Putamen (tissue), 1 donor: Measurements from ENCODE around the gene ZNF322.

Experiments
- DNase-seq: peaks from one replicate; pipeline ENCODE4 v3.0.0-alpha.2; 2016; ENCODE audit warnings: low spot score

ZNF322 gene

GRCh38 chr6:26613689-26614683, 45.6 kb downstream of the ZNF322 start:
- DNase-seq = no peak

DNA sequence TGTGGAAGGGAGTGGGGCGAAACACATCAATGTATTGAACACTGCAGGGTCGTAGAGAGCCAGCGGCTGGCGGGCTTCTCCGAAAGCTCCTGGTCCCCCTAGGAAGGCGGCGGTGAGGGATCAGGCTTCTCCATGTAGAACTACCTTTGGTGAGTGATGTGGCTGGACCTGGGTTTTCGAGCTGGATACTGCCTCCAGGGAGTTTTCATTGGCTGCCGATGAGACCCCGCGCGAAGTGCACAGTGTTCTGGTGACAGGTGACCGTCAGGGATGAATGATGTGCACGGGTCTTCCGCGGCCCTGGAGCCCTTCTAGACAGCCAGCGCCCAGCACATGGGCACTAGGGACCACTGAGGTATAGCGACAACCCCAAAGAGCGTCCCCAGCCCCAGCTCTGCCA, 46.3 kb downstream of the ZNF322 start:
- no peak for DNase-seq

DNA sequence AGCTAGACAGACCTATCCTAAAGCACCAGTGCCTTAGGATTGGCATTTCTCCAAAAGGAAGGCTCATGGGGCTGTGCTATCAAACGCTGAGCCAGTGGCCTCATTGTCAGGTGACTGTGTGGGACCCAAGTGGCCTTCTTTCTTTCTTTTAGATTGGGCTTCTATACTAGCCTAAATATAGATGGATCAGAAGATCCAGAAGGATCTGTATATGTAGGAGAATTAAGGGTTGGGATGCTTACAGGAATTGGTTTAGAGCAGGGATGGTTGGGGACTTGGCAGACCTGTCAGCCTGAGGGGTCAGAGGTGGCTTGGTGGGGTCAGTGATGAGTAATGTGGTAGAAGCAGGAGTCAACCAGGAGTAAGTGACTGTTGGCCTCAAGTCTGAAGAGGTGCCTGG, 47.9 kb downstream of the ZNF322 start:
- DNase-seq = no peak

- DNase-seq = no peak
Measured at GRCh38 chr6:26609463-26609862, 50.1 kb downstream of the ZNF322 start.

- peak; percentile 33 for DNase-seq
Measured at GRCh38 chr6:26607434-26608230, 51.9 kb downstream of the ZNF322 start.

DNA sequence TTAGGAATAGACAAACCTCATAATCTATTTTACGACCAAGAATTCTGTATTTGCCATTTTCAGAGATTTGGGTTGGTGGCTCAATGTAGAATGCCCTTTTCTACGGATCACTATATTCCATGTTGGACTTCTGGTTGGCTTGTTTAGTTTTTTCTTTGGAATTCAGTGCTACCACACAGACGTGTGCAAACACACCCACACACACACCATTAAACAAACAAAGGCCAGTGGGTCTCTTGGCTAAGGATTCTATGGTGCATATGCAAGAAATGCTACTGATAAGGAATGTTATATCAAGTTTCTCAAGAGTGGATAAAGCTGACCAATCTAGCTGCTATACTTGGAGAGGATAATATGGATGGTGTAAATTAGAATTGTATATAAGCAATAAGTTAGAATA, 54.7 kb downstream of the ZNF322 start:
- no peak for DNase-seq

DNA sequence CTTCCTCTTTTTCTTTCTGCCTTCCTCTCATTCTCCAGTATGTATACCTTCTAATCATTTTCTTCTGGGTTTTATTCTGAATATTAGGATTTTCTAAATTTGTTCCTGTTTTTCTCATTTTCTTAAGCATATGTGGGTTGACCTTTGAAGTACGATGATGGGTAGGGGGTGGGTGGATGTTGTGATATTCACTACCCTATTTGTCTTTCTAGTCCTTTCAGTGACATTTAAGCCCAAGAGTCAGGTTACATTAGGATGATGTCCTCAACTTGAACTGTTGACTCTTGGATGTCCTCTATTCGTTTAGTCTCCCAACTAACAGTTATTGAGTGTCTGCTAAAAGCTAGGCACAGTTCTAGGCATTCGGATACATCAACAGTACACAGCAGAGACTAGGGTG, 55.5 kb downstream of the ZNF322 start:
- DNase-seq = no peak

GRCh38 chr6:26602262-26602661, 57.3 kb downstream of the ZNF322 start:
- no peak for DNase-seq

DNA sequence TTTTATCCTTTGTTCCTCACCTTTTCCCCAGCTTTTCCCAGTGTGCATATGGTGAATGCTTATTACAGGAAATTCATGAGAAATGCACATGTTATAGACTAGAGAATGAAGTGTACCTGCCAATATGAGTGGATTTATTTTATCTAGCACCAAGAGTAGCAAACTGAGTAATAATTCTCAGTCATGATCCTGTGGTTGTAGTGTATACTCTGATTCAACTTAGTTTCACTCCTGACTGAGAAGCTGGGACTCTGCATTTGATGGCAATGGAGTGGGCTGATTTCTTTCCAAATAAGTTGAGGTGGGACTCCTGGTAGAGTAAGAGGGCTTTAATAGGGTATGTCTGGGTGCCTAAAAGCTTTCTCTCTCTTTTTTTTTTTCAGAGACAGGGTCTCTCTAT, 58.8 kb downstream of the ZNF322 start:
- no peak for DNase-seq

DNA sequence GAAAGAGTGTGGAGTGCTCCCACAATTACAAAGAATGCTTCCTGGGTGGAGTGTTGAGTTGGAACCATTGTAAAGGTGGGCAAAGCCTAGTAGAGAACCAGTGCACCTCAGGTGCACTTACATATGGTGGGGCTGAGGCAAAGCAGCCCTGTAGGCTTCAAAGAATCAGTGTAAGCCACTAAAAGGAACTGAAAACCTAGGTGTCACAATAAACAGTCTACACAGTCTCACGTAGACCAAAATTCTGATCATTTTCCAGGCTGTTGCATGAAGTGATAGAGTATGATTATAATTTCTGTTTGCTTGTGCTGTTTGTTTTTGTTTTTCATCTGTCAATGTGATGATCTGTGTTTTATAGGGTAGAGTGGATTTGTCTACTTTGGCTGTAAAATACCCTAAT, 60.0 kb downstream of the ZNF322 start:
- no peak for DNase-seq

- no peak for DNase-seq
Measured at GRCh38 chr6:26599134-26599533, 60.4 kb downstream of the ZNF322 start.

GRCh38 chr6:26598267-26598666, 61.3 kb downstream of the ZNF322 start:
- no peak for DNase-seq

- no peak for DNase-seq
Measured at GRCh38 chr6:26597821-26598220, 61.7 kb downstream of the ZNF322 start.

- no peak for DNase-seq
Measured at GRCh38 chr6:26597389-26597766, 62.2 kb downstream of the ZNF322 start.

DNA sequence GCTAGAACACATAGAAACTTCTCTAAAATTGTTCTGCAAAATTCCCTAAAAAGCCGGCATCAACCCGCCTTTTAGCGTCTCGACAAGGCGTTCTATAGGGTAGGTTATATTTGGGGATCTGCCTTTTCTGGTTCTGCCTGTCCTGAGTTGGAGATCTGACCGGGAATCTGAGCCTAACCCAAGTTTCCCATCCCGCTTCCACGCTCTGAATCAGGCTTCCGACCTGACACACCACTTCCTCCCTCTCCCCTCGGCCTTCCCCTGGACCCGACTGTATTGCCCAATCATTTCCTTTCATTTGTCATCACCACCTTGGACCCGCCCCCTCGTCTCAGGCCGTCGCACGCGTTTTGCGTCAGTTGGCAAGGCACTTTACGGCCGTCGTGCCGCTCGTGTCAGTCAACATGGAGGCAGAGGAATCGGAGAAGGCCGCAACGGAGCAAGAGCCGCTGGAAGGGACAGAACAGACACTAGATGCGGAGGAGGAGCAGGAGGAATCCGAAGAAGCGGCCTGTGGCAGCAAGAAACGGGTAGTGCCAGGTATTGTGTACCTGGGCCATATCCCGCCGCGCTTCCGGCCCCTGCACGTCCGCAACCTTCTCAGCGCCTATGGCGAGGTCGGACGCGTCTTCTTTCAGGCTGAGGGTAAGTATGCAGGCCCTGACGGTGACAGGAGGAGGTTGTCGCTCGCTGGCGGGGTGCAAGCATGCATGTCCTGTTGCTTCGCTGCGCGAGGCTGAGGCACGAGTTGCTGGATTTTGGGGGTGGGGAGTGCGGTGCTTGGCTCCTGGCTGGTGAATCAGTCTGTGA, 62.8 kb downstream of the ZNF322 start, which contains the start of gene ABT1:
Gene ABT1, plus strand, starts transcription at position 375 of the 810 bp plus-strand sequence. Its CDS starts 30 bp downstream, at position 405.
- DNase-seq = peak; percentile 98

GRCh38 chr6:26595669-26596269, 63.8 kb downstream of the ZNF322 start:
- peak; percentile 87 for DNase-seq

DNA sequence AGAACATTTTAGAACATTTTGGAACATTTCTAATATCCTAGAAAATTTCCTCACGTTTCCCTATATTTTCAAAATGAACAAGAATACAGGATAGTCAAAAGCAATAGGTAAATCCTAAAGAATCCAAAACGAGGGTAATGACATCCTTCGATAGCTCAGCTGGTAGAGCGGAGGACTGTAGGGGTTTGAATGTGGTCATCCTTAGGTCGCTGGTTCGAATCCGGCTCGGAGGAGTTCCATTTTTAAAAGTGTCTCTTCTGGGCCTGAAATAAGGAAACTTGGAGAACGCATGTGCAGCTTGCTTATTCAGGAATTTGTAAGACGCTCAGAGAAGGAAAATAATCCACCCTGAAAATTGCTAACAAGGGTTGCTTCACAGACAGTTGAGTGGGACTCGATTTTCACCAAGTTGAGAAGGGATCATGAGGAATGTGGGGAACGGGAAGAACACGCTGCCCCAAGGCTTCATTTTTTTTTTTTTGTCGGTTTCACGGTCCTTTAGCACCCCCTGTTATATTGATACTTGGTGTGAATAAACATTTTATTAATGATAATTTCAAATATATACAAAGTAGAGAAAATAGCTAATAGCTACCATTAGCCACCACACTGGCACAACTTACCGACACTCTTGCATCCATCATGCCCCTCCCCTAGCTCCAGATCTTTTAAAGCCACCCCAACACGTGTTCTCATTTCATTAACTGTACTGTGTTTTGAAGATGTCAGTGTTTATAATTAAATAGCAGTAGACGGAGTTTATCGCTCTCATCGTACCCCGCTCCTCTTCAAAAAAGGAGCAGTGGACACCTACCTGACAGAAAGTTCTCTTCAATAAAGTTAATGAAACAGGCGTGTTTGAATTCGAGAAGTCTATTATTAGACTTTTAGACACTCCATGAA, 64.6 kb downstream of the ZNF322 start:
- DNase-seq = peak; percentile 28

DNA sequence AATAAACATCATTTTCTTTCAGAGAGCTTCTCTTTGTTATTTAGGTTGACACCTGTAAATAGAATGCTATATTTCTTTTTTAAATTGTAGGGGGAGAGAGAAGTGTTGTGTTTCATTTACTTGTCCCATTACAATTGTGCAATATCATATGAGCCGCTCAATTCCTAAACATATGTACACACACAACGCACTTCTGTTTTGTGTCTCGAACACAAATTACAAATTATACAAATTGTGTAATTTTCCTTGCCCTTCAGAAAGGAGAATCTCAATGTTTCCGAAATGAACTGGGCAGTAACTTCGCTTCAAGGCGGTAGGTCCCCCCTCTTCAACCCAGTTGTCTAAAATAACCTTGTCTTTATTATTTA, 65.4 kb downstream of the ZNF322 start:
- DNase-seq = no peak

DNA sequence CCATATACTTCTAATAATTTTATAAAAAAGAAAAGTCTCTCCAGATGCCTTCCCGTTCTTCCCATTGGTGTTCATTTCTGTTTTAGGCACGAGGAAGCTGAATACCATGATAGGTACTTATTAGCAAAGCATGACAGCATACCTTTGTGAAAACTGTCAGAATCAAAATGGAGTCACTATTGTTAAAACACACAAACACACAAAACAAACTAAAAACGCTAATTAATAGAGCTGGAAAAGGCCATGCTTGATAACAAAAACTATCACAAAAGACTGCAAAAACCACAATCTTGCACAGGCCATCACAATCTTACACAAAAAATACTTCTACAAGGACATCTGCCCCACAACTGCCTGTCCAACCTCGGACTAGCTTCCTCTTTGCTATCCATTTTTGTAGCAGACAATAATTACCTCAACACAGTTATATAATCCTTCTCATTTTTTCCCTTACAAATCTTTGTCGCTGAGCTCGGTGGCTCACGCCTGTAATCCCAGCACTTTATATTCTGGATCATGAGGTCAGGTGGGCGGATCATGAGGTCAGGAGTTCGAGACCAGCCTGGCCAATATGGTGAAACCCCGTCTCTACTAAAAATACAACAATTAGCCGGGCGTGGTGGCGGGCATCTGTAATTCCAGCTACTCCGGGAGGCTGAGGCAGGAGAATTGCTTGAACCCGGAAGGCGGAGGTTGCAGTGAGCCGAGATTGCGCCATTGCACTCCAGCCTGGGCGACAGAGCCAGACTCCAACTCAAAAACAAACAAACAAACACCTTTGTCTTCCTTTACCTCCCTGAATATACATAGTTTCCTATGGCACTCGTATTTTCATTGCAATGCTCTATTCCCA, 66.0 kb downstream of the ZNF322 start:
- DNase-seq = no peak

DNA sequence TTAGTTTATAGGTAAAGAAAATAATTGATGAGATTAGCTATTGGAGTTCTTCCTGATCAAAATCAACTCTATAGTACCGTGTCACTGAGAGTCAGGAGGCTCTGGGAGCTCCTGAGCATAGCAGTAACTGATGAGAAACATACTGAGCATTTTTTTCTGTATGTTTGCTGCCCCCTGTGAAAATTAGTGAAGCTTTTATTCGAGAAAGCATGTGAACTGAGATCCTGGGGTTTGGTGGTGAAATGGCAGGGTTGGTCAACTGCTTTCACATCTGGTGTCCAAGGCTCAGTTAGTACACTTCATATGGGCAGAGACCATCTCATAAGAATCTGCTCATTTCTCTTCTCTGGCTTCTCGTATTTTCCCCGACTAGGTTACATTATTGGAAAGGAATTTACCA, 66.9 kb downstream of the ZNF322 start:
- no peak for DNase-seq
